ENCODE data around the gene FMN1.

FMN1 gene

GRCh38 chr15:32765236-32765635 lies 429.3 kb downstream of the FMN1 start:
- no peak for DNase-seq (ENCODE audit: low spot score)

- DNase-seq (ENCODE audit: low spot score) = no peak
These were observed 431.2 kb downstream of the FMN1 start for GRCh38 chr15:32763295-32763694.

GRCh38 chr15:32757426-32757825 lies 437.1 kb downstream of the FMN1 start:
- DNase-seq (ENCODE audit: low spot score) = no peak

GRCh38 chr15:32750979-32751378 lies 443.5 kb downstream of the FMN1 start:
- DNase-seq (ENCODE audit: low spot score) = no peak

GRCh38 chr15:32747921-32748342 lies 446.6 kb downstream of the FMN1 start:
- DNase-seq (ENCODE audit: low spot score) = no peak

GRCh38 chr15:32746116-32746857 lies 448.2 kb downstream of the FMN1 start:
- no peak for DNase-seq (ENCODE audit: low spot score)

GRCh38 chr15:32743411-32744140 lies 450.9 kb downstream of the FMN1 start:
- no peak for DNase-seq (ENCODE audit: low spot score)

GRCh38 chr15:32739522-32740063 lies 454.9 kb downstream of the FMN1 start:
- DNase-seq (ENCODE audit: low spot score) = no peak

GRCh38 chr15:32738666-32739065 lies 455.8 kb downstream of the FMN1 start:
- no peak for DNase-seq (ENCODE audit: low spot score)

- DNase-seq (ENCODE audit: low spot score) = no peak
These were observed 457.2 kb downstream of the FMN1 start for GRCh38 chr15:32737304-32737703.

GRCh38 chr15:32736701-32737061 lies 457.8 kb downstream of the FMN1 start:
- DNase-seq (ENCODE audit: low spot score) = no peak

GRCh38 chr15:32735989-32736700 lies 458.4 kb downstream of the FMN1 start:
- no peak for DNase-seq (ENCODE audit: low spot score)

- DNase-seq (ENCODE audit: low spot score) = no peak
These were observed 461.2 kb downstream of the FMN1 start for GRCh38 chr15:32733281-32733680.

- DNase-seq (ENCODE audit: low spot score) = no peak
These were observed 461.8 kb downstream of the FMN1 start for GRCh38 chr15:32732574-32733157.

GRCh38 chr15:32730677-32731654 lies 463.5 kb downstream of the FMN1 start:
- peak; percentile 89 for DNase-seq (ENCODE audit: low spot score)

GRCh38 chr15:32729700-32730395 lies 464.7 kb downstream of the FMN1 start:
- DNase-seq (ENCODE audit: low spot score) = no peak

- DNase-seq (ENCODE audit: low spot score) = no peak
These were observed 471.2 kb downstream of the FMN1 start for GRCh38 chr15:32723171-32723948.

GRCh38 chr15:32722136-32722535 lies 472.4 kb downstream of the FMN1 start:
- no peak for DNase-seq (ENCODE audit: low spot score)

- no peak for DNase-seq (ENCODE audit: low spot score)
These were observed 472.9 kb downstream of the FMN1 start for GRCh38 chr15:32721596-32721995.
